Renal cortical epithelial cell (primary cell): ENCODE results near the gene HRK. TPM values are rescaled to one million over a fixed set of nuclear protein-coding genes. Genes with fewer than 3 reads are reported as not detected.
"Not testable (repeated sequence)": the region's sequence is repeated elsewhere in the genome, so short reads cannot be mapped to it uniquely, and the experiment has no call there.

ENCODE experiments used
- DNase-seq: peaks from one replicate; pipeline ENCODE4 v3.0.0-alpha.2; 2011; ENCODE audit warnings: low read depth
- total RNA-seq: library from RNA; depleted of rRNA; stranded (reverse); fragments of >200 nt; gene quantifications from 2 replicates; pipeline ENCODE4 v1.2.3, GENCODE V29; 2014

The HRK gene
- total RNA-seq, 1 donor from 2014 or later = 0.05 TPM

DNA sequence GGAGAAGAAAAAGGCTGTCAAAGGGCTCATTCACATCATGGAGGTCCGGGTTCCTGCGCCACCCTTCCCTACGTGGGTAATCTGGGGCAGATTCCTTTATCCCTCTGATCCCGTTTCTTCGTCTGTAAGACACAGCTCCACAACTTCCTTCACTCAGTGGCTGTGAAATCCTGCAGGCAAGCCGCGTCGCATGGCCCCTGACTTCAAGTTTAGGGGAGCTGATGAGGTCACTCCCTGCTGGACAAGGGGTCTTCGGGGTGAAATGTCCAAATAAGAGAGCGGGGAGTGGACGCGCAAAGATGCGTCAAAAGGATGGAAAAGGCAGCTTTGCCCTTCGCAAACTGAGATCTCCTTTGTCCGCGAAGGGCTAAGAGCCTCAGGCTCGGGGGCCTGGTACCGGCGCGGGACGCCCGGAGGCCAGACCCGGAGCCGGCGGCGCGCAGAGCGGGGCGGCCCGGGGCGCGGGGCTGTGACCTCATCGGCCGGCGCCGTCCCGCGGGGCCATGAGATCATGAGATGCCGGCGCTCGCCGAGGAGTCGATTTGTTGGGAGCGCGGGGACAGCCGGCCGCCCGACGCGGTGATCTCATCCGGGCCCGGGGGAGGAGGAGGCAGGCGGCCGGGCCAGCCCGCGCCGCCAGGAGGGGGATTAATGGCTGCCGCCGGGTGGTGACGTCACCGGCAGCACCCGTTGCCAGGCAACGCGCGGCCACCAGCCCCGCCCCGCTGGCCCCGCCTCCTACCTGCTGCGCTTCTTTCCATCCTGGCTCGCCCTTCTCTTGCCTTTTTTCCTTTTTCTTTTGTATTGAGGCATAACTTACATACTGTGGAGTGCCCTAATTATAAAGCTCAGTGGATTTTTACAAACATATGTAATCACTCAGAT lies 62.1 kb downstream of the HRK start:
- peak; percentile 66 for DNase-seq

DNA sequence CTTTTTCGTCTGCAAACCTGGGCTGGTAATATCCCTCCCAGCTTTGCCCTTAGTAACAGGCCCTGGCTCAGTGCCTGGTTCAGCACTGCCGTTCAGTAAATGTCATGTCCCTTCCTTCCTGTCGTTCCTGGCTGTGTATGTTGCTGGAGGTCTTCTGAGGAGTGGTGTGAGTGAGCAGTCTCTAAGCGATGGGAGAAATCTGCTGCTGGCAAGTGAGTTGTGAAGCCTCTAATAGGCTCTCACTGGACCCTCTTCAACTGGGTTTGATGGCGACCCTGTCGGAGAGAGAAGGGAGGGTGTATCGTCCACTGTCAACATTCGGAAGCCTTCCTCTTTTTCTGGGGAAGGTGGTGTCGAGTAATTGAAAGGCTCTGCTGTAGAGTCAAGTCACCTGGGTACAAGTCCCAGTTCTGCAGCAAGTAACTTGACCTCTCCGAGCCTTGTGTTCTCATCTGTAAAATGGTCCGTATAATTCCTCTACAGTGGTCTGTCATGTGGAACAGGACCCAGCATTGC lies 62.8 kb downstream of the HRK start:
- peak; percentile 12 for DNase-seq

DNA sequence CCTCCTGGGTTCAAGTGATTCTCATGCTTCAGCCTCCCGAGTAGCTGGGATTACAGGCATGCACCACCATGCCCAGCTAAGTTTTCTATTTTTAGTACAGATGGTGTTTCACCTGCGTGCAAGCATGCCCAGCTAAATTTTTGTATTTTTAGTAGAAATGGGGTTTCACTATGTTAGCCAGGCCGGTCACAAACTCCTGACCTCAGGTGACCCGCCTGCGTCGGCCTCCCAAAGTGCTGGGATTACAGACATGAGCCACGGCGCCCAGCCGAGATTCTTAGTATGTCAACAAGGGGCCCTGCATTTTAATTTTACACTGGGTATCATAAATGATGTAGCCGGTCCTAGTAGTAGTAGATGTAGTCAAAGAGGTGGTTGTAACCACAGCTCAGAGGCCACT lies 66.5 kb downstream of the HRK start:
- DNase-seq = not testable (repeated sequence)

DNA sequence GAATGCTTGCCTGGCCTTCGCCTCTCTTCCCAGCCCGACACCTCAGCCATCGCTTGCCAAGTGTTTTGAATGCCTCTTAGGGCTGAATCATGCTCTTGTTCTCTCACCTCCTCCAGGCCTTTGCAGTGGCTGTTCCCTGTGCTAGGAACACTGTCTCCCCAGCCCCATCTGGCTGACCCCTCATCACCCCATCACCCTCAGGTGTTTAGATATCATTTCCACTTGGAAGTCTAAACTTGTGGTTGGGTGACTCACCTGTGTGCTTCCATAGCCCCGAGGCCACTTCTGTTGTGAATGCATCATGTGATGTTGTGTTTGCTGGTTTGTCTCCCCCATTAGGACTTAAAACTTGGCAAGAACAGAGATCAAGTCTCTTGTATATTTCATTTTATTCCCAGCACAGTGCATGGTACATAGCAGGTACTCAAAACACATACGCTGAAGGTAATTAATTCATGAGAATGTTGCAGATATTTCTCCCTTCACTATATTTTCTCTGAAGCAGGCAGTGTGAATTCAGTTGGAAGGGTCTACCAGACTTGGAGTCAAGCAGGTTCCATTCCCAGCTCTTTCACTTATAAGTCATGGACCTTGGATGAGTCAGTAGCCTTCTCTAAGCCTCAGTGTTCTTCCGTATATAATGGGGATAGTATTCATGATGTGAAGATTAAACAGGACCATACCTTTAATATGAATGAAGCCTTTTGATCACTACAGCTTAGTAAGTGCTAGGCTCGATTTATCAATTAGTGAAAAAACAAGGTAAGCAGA lies 67.8 kb downstream of the HRK start:
- peak; percentile 96 for DNase-seq

DNA sequence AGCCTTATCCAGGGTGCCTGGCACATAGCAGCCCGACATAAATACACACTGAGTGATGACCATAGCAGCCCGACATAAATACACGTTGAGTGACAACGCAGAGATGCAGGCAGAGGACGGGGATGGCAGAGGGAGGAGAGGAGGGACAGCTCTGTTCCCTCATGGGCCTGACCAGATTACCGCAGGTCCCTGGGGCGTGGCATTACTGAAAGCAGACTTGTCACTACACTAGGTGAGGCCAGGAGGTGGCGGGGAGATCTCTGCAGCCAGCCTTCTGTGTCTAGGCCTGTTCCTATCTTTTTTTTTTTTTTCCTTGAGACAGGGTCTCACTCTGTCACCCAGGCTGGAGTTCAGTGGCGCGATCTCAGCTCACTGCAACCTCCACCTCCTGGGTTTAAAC lies 69.0 kb downstream of the HRK start:
- no peak for DNase-seq

DNA sequence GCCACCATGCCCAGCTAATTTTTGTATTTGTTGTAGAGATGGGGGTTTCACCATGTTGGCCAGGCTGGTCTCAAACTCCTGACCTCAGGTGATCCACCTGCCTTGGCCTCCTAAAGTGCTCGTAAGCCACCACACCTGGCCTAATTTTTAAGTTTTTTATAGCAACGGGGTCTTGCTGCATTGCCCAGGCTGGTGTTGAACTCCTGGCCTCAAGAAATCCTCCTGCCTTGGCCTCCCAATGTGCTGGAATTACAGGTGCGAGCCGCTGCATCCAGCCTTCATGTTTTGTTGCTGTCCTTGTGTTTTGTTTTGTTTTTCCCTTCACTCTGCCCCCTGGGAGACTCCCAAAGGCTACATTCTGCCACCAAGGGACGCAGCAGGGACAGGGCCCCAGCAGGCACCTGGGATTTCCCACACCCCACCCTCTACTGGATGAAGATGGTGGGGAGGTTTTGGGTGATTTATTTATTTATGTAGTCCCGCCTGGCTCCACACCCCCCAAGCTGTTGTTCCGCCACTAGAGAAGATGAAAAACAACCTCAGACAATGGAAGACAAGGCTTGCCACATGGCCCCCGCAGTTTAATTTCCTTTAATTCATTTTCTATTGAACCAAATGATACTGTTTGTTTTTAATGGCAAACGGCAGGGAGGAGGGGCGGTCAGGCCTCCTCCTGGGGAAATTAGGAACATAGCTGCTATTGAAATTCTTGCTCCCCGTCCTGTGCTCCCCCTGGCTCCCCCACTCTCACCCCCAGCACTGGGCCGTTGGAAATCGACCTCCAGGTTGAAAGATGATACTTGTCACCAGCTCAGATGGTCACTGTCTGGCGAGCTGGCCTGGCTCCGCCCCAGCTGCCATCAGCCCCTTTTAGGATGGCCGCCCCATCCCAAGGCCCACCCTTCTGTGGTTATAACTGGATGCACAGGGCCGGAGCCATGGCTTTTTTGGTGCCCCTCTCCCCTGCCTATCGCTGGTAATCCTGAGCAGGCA lies 72.8 kb downstream of the HRK start:
- no peak for DNase-seq

DNA sequence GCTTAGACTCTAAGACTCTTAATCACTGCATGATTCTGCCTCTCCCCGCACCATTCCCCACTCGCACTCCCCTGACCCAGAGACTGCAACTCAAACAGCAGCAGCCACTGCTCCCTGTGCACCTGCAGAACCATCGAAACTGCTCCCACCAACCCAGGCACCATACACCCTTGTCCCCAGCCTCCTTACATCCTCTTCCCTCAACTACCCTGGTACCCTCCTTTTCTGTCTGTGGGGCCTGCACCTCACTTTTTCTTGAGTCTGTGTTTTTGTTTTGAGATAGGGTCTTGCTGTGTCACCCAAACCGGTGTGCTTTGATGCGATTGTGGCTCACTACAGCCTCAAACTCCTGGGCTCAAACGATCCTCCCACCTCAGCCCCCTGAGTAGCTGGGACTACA lies 73.7 kb downstream of the HRK start:
- no peak for DNase-seq

DNA sequence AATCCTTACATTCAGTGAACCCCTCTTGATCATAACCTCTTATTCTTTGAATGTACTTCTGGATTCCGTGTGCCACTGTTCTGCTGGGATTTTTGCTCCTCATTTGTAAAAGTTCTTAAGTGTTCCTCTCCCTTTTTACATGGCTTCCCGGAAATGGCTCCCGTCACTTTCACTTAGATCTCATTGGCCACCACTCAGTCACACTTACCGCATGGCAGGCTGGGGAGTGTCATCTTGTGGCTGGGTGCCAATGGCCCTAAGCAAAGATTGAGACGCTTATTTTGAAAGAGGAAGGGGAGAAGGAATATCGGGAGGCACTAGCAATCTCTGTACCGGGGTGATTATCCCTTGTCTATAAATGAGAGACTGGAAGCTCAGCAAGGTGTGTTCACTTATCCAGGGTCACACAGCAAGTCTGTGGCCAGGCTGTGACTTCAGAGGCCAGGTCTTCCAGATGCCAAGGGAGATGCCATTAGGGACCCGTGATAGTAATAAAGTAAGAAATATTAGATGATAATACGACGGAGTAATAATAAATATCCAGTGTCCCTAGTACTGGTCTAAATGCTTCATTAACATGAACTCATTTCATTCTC lies 74.3 kb downstream of the HRK start:
- no peak for DNase-seq

Other genes with a start within 250 kb of the HRK start
- 61.5 and 71.9 TPM in 2 replicates for gene SPRING1, start 143.4 kb downstream of the HRK start, total RNA-seq
- gene RNFT2, start 143.1 kb downstream of the HRK start, total RNA-seq = 2.3 and 5.6 TPM in 2 replicates
- gene FBXW8, start 29.5 kb upstream of the HRK start, total RNA-seq = 10.4 and 17.9 TPM in 2 replicates
- gene TESC, start 218.0 kb upstream of the HRK start, total RNA-seq = 7.3 and 14.6 TPM in 2 replicates